Measurements from ENCODE around the gene TRAPPC2.
A peak's percentile ranks its signal among the peaks of the same experiment; 100 is the strongest.
"Not testable (repeated sequence)": the region's sequence is repeated elsewhere in the genome, so short reads cannot be mapped to it uniquely, and the experiment has no call there.

The TRAPPC2 gene

GRCh38 chrX:13670197-13670596, 64.2 kb downstream of the TRAPPC2 start:
- no peak for DNase-seq

- DNase-seq = not testable (repeated sequence)
Observed at GRCh38 chrX:13669755-13670154, 64.7 kb downstream of the TRAPPC2 start.

- DNase-seq = no peak
Observed at GRCh38 chrX:13669246-13669737, 65.1 kb downstream of the TRAPPC2 start.

- DNase-seq = no peak
Observed at GRCh38 chrX:13667919-13668318, 66.5 kb downstream of the TRAPPC2 start.

- DNase-seq = peak in 48 of 56 donors; percentile 0 to 74 (median 13)
Observed at GRCh38 chrX:13666836-13667235, 67.6 kb downstream of the TRAPPC2 start.

GRCh38 chrX:13664020-13664419, 70.4 kb downstream of the TRAPPC2 start:
- no peak for DNase-seq

- no peak for DNase-seq
Observed at GRCh38 chrX:13662355-13662791, 72.0 kb downstream of the TRAPPC2 start.
